ENCODE results near the gene MYO9A.
"Not testable (repeated sequence)": the region's sequence is repeated elsewhere in the genome, so short reads cannot be mapped to it uniquely, and the experiment has no call there.

MYO9A gene

GRCh38 chr15:71874245-71874644, 243.7 kb downstream of the MYO9A start:
- no peak for DNase-seq (ENCODE audit: low spot score)

- not testable (repeated sequence) for DNase-seq (ENCODE audit: low spot score)
Measured at GRCh38 chr15:71858232-71858631, 259.7 kb downstream of the MYO9A start.

- DNase-seq (ENCODE audit: low spot score), result no peak
Measured at GRCh38 chr15:71853543-71853942, 264.4 kb downstream of the MYO9A start.

- DNase-seq (ENCODE audit: low spot score), result no peak
Measured at GRCh38 chr15:71844916-71845315, 273.0 kb downstream of the MYO9A start.

GRCh38 chr15:71841563-71841962, 276.4 kb downstream of the MYO9A start:
- DNase-seq (ENCODE audit: low spot score), result no peak

DNA sequence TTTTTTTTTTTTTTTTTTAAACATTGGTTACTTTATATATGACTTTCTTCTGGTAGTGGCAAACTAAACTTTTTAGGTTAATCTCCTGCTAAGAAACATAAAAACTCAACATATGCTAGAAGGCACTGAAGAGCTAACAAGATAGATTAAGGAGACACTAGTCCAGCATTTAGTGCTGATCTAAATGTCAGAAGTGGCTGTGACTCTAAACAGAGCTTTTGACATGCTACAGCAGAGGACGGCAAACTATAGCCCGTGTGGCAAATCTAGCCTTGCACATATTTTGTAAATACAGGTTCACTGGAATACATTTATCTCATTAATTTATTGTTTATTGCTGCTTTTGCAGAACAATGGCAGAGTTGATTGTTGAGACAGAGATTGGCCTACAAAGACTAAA, 287.0 kb downstream of the MYO9A start:
- no peak for DNase-seq (ENCODE audit: low spot score)

- DNase-seq (ENCODE audit: low spot score), result no peak
Measured at GRCh38 chr15:71826196-71826595, 291.8 kb downstream of the MYO9A start.

DNA sequence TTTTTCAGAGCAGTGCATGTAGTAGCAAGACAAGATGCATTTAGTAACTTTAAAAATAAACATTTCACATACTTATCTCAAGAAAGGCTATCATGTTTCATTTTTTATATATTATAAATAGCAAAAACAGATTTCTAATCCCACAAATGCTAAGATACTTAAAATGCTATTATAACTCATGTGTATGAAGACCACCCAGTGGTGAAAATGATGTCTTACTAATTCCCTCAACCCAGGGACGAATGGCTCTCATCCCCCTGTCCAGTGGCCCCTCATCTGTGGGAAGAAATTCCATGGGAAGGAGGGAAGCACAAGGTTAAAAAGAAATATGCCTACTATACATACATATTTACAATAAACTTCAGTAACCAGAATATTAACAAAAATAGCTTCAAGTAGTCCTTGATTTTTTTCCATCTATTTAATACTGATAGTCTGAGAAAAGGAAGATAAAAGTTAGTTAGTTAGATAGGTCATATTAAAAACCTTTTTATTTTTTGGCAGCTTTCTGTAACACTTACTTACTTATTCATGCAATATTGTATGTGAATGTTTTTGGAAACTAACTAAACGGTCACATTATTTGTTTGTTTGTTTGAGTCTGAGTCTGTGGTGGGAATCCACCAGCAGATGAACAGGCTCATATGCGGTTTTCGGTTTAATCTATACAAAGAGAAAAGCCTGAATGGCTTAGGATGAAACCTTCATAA, 292.8 kb downstream of the MYO9A start:
- no peak for DNase-seq (ENCODE audit: low spot score)

- DNase-seq (ENCODE audit: low spot score), result no peak
Measured at GRCh38 chr15:71823801-71824200, 294.1 kb downstream of the MYO9A start.

- DNase-seq (ENCODE audit: low spot score), result no peak
Measured at GRCh38 chr15:71822890-71823630, 294.9 kb downstream of the MYO9A start.

DNA sequence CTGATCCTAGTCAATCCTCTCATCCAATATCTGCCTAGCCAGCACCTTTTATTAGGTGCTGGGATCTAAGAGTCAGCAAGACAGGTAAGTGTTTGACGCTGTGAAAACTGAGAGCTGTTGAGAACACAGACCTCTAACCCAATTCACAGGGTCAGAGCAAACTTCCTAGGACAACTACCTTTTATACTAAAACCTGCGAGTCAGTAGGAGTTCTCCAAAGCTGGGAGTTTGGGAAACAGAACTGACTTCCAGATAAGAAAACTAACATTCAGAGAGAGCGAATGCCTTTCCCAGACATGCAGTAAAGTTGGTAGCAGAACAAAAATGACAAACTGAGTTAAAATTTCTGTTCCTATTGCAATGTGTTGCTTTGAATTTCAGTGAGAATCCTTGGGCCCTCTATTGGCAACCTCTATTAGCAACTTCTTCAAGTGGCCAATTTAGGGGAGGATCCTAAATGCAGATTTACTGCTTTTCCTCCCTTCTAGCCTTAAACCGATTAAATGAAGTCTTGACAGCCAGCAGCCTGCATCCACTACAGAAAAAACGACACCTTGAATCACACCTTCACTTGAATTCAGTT, 296.3 kb downstream of the MYO9A start:
- DNase-seq (ENCODE audit: low spot score), result no peak

DNA sequence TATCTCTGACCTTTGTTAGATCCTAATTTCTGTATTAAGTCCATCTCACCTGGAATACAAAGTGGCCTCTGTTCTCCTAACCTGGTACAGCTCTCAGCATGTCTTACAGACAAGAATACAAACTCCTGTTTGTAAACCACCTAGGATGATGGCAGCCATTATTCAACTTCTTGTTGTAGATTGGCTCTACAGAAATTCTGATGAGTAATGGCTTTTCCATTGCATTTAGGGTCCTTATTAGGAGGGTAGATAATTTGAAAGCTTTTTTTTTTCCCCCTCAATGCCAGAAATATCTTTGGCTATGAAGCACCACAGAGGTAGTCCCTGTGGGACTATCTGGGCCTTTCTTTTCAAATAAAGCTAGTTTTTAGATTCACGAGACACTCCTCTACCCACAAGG, 297.8 kb downstream of the MYO9A start:
- no peak for DNase-seq (ENCODE audit: low spot score)

GRCh38 chr15:71817351-71817750, 300.6 kb downstream of the MYO9A start:
- DNase-seq (ENCODE audit: low spot score), result no peak

- DNase-seq (ENCODE audit: low spot score), result no peak
Measured at GRCh38 chr15:71815301-71815700, 302.6 kb downstream of the MYO9A start.

DNA sequence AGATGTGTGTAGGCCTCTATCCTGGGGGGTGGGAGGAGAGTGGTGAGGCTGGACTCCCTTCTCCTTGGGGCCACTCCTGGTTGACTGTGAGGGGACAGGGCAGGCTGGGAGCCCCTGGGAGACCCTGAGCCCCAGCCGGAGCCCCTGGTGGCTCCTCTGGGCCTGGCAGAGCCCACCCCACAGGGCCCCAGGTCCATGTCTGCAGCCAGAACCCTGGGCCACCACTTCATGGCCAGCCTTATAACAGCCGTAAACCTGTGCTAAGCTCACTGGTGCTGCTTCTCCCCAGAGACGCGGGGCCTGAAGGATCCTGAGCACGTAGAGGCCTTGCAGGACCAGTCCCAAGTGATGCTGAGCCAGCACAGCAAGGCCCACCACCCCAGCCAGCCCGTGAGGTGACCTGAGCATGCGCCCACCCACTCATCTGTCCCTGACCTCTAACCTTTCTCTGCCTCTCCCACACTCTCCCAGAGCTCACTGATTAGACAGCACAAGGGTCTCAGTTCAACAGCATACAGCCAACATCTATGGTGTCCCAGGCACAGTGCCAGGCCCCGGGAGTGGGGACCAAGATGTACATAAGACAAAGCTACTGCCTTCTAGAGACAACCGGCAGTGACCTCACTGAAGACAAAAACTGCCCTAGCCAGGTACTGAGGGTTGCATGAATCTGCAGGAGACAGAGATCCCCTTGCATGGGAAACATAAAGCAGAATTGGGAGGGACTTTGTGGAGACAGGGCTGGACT, 304.1 kb downstream of the MYO9A start:
- no peak for DNase-seq (ENCODE audit: low spot score)

GRCh38 chr15:71812966-71813722, 304.8 kb downstream of the MYO9A start:
- no peak for DNase-seq (ENCODE audit: low spot score)

DNA sequence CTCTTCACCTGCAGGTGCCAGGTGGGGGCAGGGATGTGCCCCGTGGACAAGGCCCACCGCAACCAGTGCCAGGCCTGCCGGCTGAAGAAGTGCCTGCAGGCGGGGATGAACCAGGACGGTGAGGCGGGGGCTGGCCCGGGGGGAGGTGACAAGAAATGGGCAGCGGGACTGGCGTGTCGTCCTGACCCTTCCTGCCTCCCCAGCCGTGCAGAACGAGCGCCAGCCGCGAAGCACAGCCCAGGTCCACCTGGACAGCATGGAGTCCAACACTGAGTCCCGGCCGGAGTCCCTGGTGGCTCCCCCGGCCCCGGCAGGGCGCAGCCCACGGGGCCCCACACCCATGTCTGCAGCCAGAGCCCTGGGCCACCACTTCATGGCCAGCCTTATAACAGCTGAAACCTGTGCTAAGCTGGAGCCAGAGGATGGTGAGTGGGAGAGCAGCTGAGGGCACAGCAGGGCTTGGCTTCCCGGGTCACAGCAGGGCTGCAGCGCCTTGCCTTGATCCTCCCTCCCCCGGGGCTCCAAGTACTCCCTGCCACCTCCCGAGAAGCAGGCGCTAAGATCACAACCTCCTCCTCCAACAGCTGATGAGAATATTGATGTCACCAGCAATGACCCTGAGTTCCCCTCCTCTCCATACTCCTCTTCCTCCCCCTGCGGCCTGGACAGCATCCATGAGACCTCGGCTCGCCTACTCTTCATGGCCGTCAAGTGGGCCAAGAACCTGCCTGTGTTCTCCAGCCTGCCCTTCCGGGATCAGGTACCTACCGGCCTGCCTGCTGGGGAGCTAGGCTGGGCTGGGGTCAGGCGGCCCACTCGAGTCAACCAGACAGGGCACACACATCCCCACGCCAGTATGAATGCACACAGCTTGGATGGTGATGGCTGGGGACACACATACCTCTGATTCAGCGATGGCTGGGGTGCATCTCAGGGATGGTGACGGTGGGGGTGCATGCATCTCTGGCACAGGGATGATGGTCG, 305.9 kb downstream of the MYO9A start:
- no peak for DNase-seq (ENCODE audit: low spot score)

DNA sequence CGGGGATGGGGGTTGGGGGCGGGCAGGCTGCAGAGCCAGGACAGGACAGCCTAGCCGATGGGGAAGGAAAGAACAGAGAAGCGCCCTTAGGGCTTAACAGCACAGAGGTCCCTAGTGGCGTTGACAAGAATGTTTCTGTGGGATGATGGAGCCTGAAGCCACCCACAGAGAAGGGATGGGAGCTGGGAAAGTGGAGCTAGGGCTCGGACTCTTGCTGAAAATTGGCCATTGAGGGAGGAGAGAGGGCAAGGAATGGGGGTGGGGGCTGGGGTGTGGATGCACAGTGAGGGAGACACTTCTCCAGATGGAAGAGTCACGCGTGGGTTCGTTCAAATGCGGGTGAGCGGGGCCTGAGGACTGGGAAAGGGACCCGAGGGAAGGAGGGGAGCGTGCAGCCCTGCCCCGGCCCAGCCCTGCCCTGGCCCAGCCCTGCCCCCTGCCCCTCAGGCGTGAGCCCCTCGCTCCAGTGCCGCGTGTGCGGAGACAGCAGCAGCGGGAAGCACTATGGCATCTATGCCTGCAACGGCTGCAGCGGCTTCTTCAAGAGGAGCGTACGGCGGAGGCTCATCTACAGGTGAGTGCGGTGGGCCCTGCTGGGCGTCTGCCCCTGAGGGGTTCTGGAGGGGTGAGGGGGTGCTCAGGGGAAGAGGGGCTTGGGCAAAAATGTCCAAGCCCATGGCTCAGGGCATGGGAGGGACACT, 306.8 kb downstream of the MYO9A start:
- no peak for DNase-seq (ENCODE audit: low spot score)

DNA sequence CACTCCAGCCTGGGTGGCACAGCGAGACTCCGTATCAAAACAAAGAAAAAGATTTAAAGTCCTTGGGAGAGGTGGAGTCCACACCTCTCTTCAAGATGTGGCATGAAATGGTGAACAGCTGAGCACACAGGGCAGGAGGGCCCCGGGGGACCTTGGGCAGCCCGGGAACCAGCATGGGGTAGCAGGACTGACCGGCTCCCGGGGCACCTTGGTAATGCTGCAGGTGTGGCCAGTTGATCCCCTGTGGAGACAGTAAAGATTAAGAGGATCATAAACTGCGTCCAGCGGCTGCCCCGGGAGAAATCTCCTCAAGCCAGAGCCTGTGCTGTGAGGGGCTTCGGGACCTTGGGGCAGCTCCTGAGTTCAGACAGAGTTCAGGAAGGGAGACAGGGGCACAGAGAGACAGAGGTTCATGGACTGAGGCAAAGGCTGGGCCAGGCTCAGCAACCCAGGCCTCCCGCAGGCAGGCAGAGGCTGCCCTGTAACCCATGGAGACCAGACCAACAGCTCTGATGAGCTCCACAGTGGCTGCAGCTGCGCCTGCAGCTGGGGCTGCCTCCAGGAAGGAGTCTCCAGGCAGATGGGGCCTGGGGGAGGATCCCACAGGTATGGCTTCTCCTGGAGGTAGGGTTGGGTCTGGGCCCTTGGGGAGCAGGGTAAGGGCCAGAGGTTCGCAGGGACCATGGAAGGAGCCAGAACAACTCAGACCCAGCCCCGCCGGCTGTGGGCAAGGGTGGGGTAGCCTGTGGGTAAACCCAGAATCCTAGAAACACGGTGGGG, 307.5 kb downstream of the MYO9A start, which contains the start of gene NR2E3:
Gene NR2E3 (plus strand): TSS at position 299 of the 780 bp plus-strand sequence. CDS start 190 bp downstream, at position 489.
- no peak for DNase-seq (ENCODE audit: low spot score)
